Smooth muscle cell of bladder (primary cell): Measurements from ENCODE around the gene SSTR1. TPM values are rescaled to one million over a fixed set of nuclear protein-coding genes. Genes with fewer than 3 reads are reported as not detected.

ENCODE experiments used
- total RNA-seq: library from RNA; depleted of rRNA; stranded (reverse); fragments of >200 nt; gene quantifications from 2 replicates; pipeline ENCODE4 v1.2.3, GENCODE V29; 2014

SSTR1 gene, protein sequence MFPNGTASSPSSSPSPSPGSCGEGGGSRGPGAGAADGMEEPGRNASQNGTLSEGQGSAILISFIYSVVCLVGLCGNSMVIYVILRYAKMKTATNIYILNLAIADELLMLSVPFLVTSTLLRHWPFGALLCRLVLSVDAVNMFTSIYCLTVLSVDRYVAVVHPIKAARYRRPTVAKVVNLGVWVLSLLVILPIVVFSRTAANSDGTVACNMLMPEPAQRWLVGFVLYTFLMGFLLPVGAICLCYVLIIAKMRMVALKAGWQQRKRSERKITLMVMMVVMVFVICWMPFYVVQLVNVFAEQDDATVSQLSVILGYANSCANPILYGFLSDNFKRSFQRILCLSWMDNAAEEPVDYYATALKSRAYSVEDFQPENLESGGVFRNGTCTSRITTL
- 3.0 and 5.2 TPM in 2 replicates for total RNA-seq

GRCh38 chr14:38207736-38208617 is at the start of gene SSTR1:
Gene SSTR1 (plus strand): TSS chr14:38207904. CDS start chr14:38209390, 1,486 bp downstream.

DNA sequence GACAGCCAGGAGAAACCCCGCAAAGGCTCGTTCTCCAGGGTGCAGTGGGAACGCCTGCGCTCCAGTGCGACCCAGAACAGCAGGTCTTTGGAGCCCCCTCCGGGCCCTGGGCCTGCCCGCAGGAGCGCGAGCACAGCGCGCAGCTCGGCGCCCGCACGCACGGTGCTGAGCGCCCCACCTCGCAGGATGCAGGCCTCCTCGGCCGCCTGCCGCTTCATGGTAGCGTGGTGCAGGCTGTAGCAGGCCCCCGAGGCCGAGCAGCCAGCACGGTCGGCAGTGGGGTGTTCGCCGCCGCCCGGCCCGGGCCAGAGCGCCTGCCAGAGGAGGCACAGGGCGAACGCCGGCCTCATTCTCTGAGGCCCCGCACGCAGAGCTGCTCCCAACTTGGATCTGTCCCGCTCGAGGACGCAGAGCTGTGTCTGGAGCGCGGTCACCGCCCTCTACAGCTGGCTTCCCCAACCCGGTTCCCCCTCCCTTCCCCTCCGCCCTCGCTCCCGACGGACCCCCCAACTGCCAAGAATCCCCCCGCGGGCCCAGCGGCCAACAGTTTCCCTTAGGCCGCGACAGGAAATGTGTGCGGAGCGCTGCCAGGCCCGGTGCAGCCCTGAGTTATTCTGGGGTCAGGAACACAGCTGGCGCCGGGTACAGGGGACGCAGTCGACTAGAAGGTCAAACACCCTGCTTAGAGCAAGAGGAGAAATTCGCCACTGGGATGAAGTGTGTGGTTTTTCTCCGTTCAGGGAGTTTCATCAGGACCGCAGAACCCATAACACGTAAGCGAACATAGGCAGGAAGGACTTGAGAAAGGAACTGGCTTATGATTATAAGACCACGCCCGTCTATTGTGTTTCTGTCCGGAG is 48.2 kb downstream of the SSTR1 start, which contains the start of gene CLEC14A:
Gene CLEC14A (minus strand): TSS at position 421 of the 860 bp plus-strand sequence. CDS start 71 bp downstream, at position 350.

Other genes starting within 250 kb of the SSTR1 start
- 1.1 and 3.6 TPM in 2 replicates for gene CLEC14A, start 48.2 kb downstream of the SSTR1 start, total RNA-seq